DOHH2 (cell line): Measurements from ENCODE around the gene CCDC138.

ENCODE experiments used
- H3F3A ChIP-seq: fragments of 200-600 bp; sonication (generic), shearing (Covaris generic); 2 replicates; pipeline ENCODE4 v1.6.0; 2016; ENCODE audit warnings: antibody characterized with exemption, mild to moderate bottlenecking; ENCODE audit not compliant: control insufficient read depth, insufficient read depth
- H3K27ac ChIP-seq: fragments of 200-600 bp; sonication (generic); 2 replicates; pipeline ENCODE4 v1.5.1; 2014; ENCODE audit warnings: low read depth, mild to moderate bottlenecking, low read length, moderate library complexity
- H3K27me3 ChIP-seq: fragments of 200-600 bp; sonication (generic); 2 replicates; pipeline ENCODE4 v1.6.1; 2014; ENCODE audit warnings: mild to moderate bottlenecking, low read length, mixed read lengths; ENCODE audit not compliant: control insufficient read depth
- H3K36me3 ChIP-seq: fragments of 200-600 bp; sonication (generic); 2 replicates; pipeline ENCODE4 v1.6.1; 2014; ENCODE audit warnings: mild to moderate bottlenecking, low read length, moderate library complexity, mixed read lengths; ENCODE audit not compliant: control insufficient read depth
- H3K4me1 ChIP-seq: fragments of 200-600 bp; sonication (generic); 2 replicates; pipeline ENCODE4 v1.6.1; 2014; ENCODE audit warnings: mild to moderate bottlenecking, low read length, mixed read lengths; ENCODE audit not compliant: control insufficient read depth
- H3K4me2 ChIP-seq: fragments of 200-600 bp; sonication (generic); 2 replicates; pipeline ENCODE4 v1.6.0; 2014; ENCODE audit warnings: mild to moderate bottlenecking, low read length, moderate library complexity
- H3K4me3 ChIP-seq: fragments of 200-600 bp; sonication (generic); 2 replicates; pipeline ENCODE4 v1.5.1; 2014; ENCODE audit warnings: mild to moderate bottlenecking, low read length, mixed read lengths
- H3K79me2 ChIP-seq: fragments of 200-600 bp; sonication (generic); 2 replicates; pipeline ENCODE4 v1.6.1; 2014; ENCODE audit warnings: mild to moderate bottlenecking, low read length, mixed read lengths; ENCODE audit not compliant: control insufficient read depth
- H3K9me2 ChIP-seq: fragments of 200-600 bp; sonication (generic); replicated peaks from 2 replicates; pipeline ENCODE4 v1.6.1; 2014; ENCODE audit warnings: mild to moderate bottlenecking, low read length, mixed read lengths; ENCODE audit not compliant: control insufficient read depth
- H3K9me3 ChIP-seq: fragments of 200-600 bp; sonication (generic); 2 replicates; pipeline ENCODE4 v1.6.1; 2014; ENCODE audit warnings: antibody characterized with exemption, low read length, mixed read lengths; ENCODE audit not compliant: control insufficient read depth, insufficient read depth
- H4K20me1 ChIP-seq: fragments of 200-600 bp; sonication (generic); 2 replicates; pipeline ENCODE4 v1.6.0; 2014; ENCODE audit warnings: low read depth, mild to moderate bottlenecking, antibody characterized with exemption, low read length, moderate library complexity; ENCODE audit not compliant: control insufficient read depth, insufficient read depth
- EZH2phosphoT487 ChIP-seq: fragments of 200-600 bp; sonication (generic); IDR thresholded peaks from 2 replicates; pipeline ENCODE4 v1.6.1; 2017; ENCODE audit warnings: borderline replicate concordance, mild to moderate bottlenecking, antibody characterized with exemption, low read length, moderate library complexity, mixed read lengths
- TF ChIP-seq, protein P1 (sequence below): fragments of 200-600 bp; sonication (generic); IDR thresholded peaks from one replicate; pipeline ENCODE4 v1.5.1; 2014; ENCODE audit warnings: antibody characterized with exemption, mild to moderate bottlenecking, low read depth, low read length; ENCODE audit not compliant: poor library complexity, severe bottlenecking

The CCDC138 gene

DNA sequence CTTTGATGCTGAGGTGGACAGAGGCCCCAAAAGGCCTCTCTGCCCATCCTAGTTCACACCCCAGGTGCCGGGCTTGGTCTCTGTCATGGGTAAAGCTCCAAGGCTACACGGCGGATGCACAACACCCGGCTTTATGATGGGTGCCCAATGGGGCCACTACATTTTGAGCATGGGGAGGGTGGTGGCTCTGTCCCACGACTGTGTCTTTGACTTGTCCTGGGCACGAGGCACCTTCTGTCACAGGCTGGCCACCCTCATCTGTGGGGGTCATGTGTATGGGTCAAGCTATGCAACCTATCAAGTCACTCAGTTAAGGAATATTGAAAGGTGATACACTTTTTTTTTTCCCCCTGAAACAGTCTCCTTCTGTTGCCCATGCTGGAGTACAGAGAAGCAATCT, 138.7 kb downstream of the CCDC138 start:
- Histone ChIP-seq H3K4me1 (no peaks in the 10 kb centered on the region), H3K27ac (no peak overlapping the region), H3K79me2 (no peaks in the 10 kb centered on the region), H3K4me2 (no peak overlapping the region), H4K20me1 (no peaks in the 10 kb centered on the region), H3K9me3 (no peaks in the 10 kb centered on the region), H3K9me2 (no peaks in the 10 kb centered on the region), H3F3A (no peaks in the 10 kb centered on the region), H3K27me3 (no peaks in the 10 kb centered on the region), H3K4me3 (no peak overlapping the region), H3K36me3 (no peaks in the 10 kb centered on the region)
- no peak for TF ChIP-seq EZH2phosphoT487

- TF ChIP-seq EZH2phosphoT487, result no peak
- TF ChIP-seq, protein P1, sequence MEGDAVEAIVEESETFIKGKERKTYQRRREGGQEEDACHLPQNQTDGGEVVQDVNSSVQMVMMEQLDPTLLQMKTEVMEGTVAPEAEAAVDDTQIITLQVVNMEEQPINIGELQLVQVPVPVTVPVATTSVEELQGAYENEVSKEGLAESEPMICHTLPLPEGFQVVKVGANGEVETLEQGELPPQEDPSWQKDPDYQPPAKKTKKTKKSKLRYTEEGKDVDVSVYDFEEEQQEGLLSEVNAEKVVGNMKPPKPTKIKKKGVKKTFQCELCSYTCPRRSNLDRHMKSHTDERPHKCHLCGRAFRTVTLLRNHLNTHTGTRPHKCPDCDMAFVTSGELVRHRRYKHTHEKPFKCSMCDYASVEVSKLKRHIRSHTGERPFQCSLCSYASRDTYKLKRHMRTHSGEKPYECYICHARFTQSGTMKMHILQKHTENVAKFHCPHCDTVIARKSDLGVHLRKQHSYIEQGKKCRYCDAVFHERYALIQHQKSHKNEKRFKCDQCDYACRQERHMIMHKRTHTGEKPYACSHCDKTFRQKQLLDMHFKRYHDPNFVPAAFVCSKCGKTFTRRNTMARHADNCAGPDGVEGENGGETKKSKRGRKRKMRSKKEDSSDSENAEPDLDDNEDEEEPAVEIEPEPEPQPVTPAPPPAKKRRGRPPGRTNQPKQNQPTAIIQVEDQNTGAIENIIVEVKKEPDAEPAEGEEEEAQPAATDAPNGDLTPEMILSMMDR, result no peak
- Histone ChIP-seq H3K27me3 (no peaks in the 10 kb centered on the region), H3K36me3 (no peaks in the 10 kb centered on the region), H4K20me1 (no peaks in the 10 kb centered on the region), H3K79me2 (no peaks in the 10 kb centered on the region), H3F3A (no peaks in the 10 kb centered on the region), H3K4me3 (no peak overlapping the region), H3K9me2 (no peaks in the 10 kb centered on the region), H3K27ac (no peak overlapping the region), H3K9me3 (no peaks in the 10 kb centered on the region), H3K4me2 (no peak overlapping the region), H3K4me1 (no peaks in the 10 kb centered on the region)
These were observed 139.2 kb downstream of the CCDC138 start for GRCh38 chr2:108925735-108926134.
